Stimulated activated effector memory CD8-positive, alpha-beta T cell treated with anti-CD3 and anti-CD28 coated beads, Interleukin-12 subunit alpha, Interleukin-12 subunit beta, amount 100 ng/mL, for 72 hours (primary cell): ENCODE data around the gene ABHD17C.
A peak's percentile ranks its signal among the peaks of the same experiment; 100 is the strongest.

ENCODE experiments used
- ATAC-seq: fragments of 150-1000 bp; cut with Tn5 transposase; 2 replicates; pipeline ENCODE4 v1.10.0; 2021
- DNase-seq, 2 donors: peaks; one replicate each; pipeline ENCODE4 v3.0.0; 2021 to 2022; ENCODE audit warnings: low spot score in 2 of 2
- H3K27ac Mint-ChIP-seq: one replicate; pipeline ENCODE4 v1.8.0; 2022; ENCODE audit warnings: mild to moderate bottlenecking, mixed read lengths
- H3K36me3 Mint-ChIP-seq: one replicate; pipeline ENCODE4 v1.8.0; 2022; ENCODE audit warnings: mild to moderate bottlenecking, mixed read lengths
- H3K4me1 Mint-ChIP-seq: one replicate; pipeline ENCODE4 v1.8.0; 2022; ENCODE audit warnings: mixed read lengths
- H3K4me3 Mint-ChIP-seq: one replicate; pipeline ENCODE4 v1.8.0; 2022; ENCODE audit warnings: mild to moderate bottlenecking, mixed read lengths
- H3K9me3 Mint-ChIP-seq: one replicate; pipeline ENCODE4 v1.8.0; 2022; ENCODE audit warnings: mixed read lengths

Gene ABHD17C

DNA sequence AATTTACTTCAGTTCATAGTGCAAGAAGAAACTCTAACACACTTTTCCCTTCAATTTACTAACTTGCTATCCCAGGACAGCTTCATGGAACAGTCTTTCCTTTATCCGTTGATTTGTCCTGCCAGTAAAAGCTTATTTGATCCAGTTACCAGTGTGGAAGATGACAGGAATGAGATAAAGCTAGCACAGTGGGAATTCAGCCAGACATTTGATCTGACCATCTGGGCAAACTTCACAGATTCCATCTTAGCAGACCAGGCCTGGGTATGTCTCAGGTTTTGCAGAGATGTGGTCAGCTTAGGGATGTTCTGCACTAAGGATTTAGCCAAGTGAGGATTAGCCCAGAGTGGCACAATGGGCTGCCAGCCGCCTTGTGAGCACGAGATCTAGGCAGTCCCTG is 103.8 kb downstream of the ABHD17C start:
- H3K4me3 Mint-ChIP-seq: no peak overlapping the region
- H3K9me3 Mint-ChIP-seq: no peaks in the 10 kb centered on the region
- H3K36me3 Mint-ChIP-seq: no peaks in the 10 kb centered on the region
- ATAC-seq (no peak), DNase-seq (no peak)
- no peaks in the 10 kb centered on the region for H3K4me1 Mint-ChIP-seq
- no peak overlapping the region for H3K27ac Mint-ChIP-seq

DNA sequence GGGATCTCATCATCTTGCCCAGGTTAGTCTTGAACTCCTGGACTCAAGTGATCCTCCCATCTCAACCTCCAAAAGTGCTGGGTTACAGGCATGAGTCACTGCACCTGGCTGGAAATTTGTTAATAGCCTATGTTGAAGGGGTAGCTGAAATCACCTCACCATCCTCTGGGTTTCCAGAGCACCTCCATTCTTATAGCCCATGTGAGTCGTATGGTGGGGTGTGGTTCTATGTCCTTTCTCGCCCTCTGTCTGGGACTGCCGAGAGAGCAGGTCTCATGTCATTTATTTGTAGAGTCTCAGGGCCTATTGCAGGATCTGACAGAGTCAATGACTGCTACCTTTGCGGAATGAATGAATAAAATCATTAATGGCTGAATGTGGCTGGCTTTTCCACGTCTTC is 105.0 kb downstream of the ABHD17C start:
- no peaks in the 10 kb centered on the region for H3K36me3 Mint-ChIP-seq
- DNase-seq: no peak
- no peak overlapping the region for H3K27ac Mint-ChIP-seq
- no peak overlapping the region for H3K4me3 Mint-ChIP-seq
- no peaks in the 10 kb centered on the region for H3K9me3 Mint-ChIP-seq
- no peak for ATAC-seq
- no peaks in the 10 kb centered on the region for H3K4me1 Mint-ChIP-seq

DNA sequence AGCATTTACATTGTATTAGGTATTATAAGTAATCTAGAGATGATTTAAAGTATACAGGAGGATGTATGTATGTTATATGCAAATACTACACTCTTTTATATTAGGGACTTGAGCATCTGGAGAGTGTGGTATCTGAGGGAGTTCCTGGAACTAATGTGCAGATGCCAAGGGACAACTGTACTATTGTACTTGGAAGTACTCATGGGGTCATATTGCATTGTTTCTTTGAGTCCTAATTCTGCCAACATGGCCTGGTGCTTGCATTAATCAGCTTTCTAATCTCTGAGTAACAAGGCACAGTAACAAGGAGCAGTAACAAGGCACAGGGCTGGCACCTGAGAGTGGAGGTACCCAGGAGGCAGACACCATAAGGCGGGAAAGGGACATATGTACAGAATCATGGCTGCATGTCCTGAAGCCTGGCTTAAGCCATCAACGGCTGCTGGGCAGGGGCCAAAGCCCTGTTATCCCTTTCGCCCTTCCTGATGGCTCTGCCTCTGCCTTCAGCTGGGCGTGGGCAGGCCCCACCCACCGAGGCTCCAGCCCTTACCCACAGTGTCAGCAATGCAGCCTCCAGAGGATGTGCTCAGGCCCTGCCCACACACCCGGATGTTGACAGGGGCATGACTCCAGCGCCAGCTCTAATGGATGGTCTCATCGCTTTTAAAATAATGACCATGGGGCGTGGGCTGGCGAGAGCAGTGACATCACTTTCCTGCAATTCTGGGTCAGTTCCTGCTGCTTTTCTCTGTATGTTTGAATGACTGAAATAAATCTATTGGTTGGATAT is 107.0 kb downstream of the ABHD17C start:
- DNase-seq: no peak
- ATAC-seq: no peak
- Mint-ChIP-seq H3K4me1 (no peaks in the 10 kb centered on the region), H3K4me3 (no peak overlapping the region), H3K36me3 (no peaks in the 10 kb centered on the region), H3K9me3 (no peaks in the 10 kb centered on the region), H3K27ac (no peak overlapping the region)

DNA sequence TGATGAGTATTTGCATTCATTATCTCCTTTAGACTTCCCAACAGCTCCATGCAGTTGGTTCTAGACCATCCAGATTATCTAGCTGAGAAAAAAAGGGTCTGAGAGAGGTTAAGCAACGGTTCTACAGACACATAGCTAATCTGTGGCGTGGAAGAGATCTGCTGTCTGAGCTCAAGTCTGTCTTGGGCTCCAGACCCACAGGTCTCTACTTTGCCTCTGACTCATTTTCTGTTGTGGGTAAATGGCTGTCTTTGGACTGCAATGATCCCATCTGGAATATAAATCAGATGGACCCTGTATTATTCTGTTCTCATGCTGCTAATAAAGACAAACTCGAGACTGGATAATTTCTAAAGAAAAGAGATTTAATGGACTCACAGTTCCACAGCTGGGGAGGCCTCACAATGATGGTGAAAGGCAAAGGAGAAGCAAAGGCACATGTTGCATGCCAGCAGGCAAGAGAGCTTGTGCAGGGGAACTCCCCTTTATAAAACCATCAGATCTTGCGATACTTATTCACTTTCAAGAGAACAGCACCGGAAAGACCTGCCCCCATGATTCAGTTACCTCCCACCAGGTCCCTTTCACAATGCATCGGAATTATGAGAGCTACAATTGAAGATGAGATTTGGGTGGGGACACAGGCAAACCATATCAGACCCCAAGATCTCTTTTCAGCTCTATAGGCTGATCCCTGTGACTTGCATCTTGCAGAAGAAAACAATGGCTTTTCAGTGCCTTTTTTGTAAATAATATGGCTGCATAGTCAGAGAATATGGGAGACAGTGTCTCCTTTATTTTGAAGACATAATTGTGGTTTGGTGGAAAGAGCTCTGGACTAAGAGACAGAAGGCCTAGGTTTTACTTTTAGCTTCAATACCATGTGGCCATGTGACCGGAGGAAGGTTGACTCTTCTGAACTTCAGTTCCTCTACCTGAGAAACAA is 108.7 kb downstream of the ABHD17C start:
- no peaks in the 10 kb centered on the region for H3K9me3 Mint-ChIP-seq
- DNase-seq: no peak
- no peak overlapping the region for H3K4me3 Mint-ChIP-seq
- ATAC-seq: peak; percentile 72
- H3K36me3 Mint-ChIP-seq: peaks cover 6% of the 10 kb centered on the region
- no peaks in the 10 kb centered on the region for H3K4me1 Mint-ChIP-seq
- no peak overlapping the region for H3K27ac Mint-ChIP-seq

- Mint-ChIP-seq H3K4me1 (no peaks in the 10 kb centered on the region), H3K27ac (no peak overlapping the region)
These were observed 109.9 kb downstream of the ABHD17C start for GRCh38 chr15:80804970-80805495.

More at GRCh38 chr15:80804970-80805495, 109.9 kb downstream of the ABHD17C start:
- Mint-ChIP-seq H3K4me3 (no peak overlapping the region), H3K9me3 (no peaks in the 10 kb centered on the region), H3K36me3 (peaks cover 6% of the 10 kb centered on the region)
- ATAC-seq: peak; percentile 53
- no peak for DNase-seq
